Lung (tissue), 12 donors: Measurements from ENCODE around the gene APLF. TPM values are rescaled to one million over a fixed set of nuclear protein-coding genes. Genes with fewer than 3 reads are reported as not detected.

Experiments
- ATAC-seq: fragments of 200-7000 bp; cut with Tn5 transposase; one replicate; pipeline ENCODE4 v1.9.1; 2020; ENCODE audit warnings: moderate number of reproducible peaks; ENCODE audit not compliant: insufficient read depth, low FRiP score
- DNase-seq, 3 donors: peaks; one replicate each; pipeline ENCODE4 v3.0.0-alpha.2; 2013 to 2017
- H3K27ac ChIP-seq, 2 donors: one replicate each; pipeline ENCODE4 v1.5.1; 2013; ENCODE audit warnings: mild to moderate bottlenecking in 2 of 2, moderate library complexity in 2 of 2, control low read depth in 1 of 2, inconsistent platforms in 1 of 2, low read depth in 1 of 2, low read length in 1 of 2
- H3K27me3 ChIP-seq, 3 donors: one replicate each; pipeline ENCODE4 v1.5.1; 2013; ENCODE audit warnings: low read length in 2 of 3; ENCODE audit not compliant: control insufficient read depth in 3 of 3, insufficient read depth in 3 of 3
- H3K36me3 ChIP-seq, 4 donors: one replicate each; pipeline ENCODE4 v1.5.1; 2013; ENCODE audit warnings: low read length in 4 of 4, mild to moderate bottlenecking in 1 of 4, moderate library complexity in 1 of 4; ENCODE audit not compliant: control insufficient read depth in 4 of 4, insufficient read depth in 4 of 4
- H3K4me1 ChIP-seq, 5 donors: one replicate each; pipeline ENCODE4 v1.5.1; 2013; ENCODE audit warnings: low read length in 5 of 5, mild to moderate bottlenecking in 2 of 5, moderate library complexity in 1 of 5; ENCODE audit not compliant: control insufficient read depth in 5 of 5, insufficient read depth in 5 of 5
- H3K4me3 ChIP-seq: one replicate; pipeline ENCODE4 v1.5.1; 2013; ENCODE audit warnings: mild to moderate bottlenecking, control low read depth, moderate library complexity
- H3K9ac ChIP-seq, 2 donors: one replicate each; pipeline ENCODE4 v1.5.1; 2013; ENCODE audit warnings: low read length in 2 of 2, control low read depth in 1 of 2; ENCODE audit not compliant: insufficient read depth in 1 of 2
- H3K9me3 ChIP-seq, 4 donors: one replicate each; pipeline ENCODE4 v1.5.1; 2013; ENCODE audit warnings: low read length in 3 of 4, mild to moderate bottlenecking in 1 of 4, moderate library complexity in 1 of 4; ENCODE audit not compliant: control insufficient read depth in 4 of 4, insufficient read depth in 3 of 4
- WGBS, 2 donors: extraction: QIAGEN DNeasy Blood & Tissue Kit; methylation state at CpG; one replicate each; pipeline ENCODE4 v1.1.7; 2013; 5-methylcytosine and 5-hydroxymethylcytosine counted together
- polyA plus RNA-seq, 2 donors: library from polyadenylated mRNA; stranded (reverse); fragments of 200-250 nt; gene quantifications; one replicate each; pipeline ENCODE4 v1.2.1, GENCODE V29; 2013
- total RNA-seq, 2 donors: library from RNA; depleted of rRNA in 1 of 2; stranded (reverse); fragments of >200 nt in 1 of 2; gene quantifications; one replicate each; pipeline ENCODE4 v1.2.1, GENCODE V29; 2014 to 2021
- TF ChIP-seq, protein P1 (sequence below): IDR thresholded peaks from 2 replicates; pipeline ENCODE4 v1.5.1; 2012; ENCODE audit warnings: mild to moderate bottlenecking; ENCODE audit errors: control extremely low read depth, extremely low read depth
- donor health status: control.
- donor health status: control.
- donor health status: Bipolar disorder and iron deficiency.
- donor health status: healthy.
- donor health status: DM: yes; HTN: yes; CAD: no.

The APLF gene
- total and polyA plus RNA-seq, 4 donors: 0.50 to 11.8 (median 2.3) TPM

DNA sequence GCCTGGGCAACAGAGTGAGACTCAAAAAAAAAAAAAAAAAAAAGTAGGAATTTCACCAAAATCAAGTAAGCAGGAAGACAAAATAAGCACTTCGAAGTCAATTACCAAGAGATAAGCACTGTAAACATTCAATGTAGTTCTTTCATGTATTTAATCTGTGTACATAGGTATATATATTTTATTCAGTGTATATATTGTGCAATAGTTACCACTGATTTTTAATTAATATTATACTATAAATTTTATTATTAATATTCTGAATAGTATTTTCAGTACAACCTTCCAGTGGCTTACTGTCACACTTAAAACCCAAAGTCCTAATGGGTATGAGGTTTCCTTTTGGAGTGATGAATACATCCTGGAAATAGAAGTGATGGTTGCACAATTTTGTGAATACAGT lies 9.1 kb downstream of the APLF start:
- H3K27me3 ChIP-seq: no peaks in the 10 kb centered on the region
- H3K9me3 ChIP-seq: no peaks in the 10 kb centered on the region
- H3K36me3 ChIP-seq: no peaks in the 10 kb centered on the region
- 82 to 95% methylated on average over 1 of the region's 1 CpG for WGBS, 2 donors
- DNase-seq: no peak
- H3K27ac ChIP-seq: no peak overlapping the region
- H3K4me1 ChIP-seq: no peaks in the 10 kb centered on the region
- no peak overlapping the region for H3K9ac ChIP-seq
- TF ChIP-seq, protein P1, sequence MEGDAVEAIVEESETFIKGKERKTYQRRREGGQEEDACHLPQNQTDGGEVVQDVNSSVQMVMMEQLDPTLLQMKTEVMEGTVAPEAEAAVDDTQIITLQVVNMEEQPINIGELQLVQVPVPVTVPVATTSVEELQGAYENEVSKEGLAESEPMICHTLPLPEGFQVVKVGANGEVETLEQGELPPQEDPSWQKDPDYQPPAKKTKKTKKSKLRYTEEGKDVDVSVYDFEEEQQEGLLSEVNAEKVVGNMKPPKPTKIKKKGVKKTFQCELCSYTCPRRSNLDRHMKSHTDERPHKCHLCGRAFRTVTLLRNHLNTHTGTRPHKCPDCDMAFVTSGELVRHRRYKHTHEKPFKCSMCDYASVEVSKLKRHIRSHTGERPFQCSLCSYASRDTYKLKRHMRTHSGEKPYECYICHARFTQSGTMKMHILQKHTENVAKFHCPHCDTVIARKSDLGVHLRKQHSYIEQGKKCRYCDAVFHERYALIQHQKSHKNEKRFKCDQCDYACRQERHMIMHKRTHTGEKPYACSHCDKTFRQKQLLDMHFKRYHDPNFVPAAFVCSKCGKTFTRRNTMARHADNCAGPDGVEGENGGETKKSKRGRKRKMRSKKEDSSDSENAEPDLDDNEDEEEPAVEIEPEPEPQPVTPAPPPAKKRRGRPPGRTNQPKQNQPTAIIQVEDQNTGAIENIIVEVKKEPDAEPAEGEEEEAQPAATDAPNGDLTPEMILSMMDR: no peak
- ATAC-seq: no peak
- H3K4me3 ChIP-seq: no peak overlapping the region

DNA sequence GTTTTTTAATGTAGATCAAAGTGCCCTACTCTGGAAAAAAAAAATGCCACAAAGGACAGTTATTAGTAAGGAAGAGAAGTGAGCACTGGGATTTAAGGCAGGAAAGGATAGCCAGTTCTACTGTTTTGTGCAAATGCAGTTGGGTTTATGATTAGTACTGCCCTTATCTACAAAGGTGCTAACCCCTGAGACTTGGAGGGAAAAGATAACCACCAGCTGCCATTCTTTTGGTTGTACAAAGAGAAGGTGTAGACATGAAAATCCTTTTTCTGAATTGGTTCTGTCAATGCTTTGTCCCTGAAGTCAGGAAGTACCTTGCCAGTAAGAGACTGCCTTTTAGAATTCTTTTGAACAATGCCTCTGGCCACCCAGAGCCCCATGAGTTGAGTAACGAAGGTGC lies 11.3 kb downstream of the APLF start:
- ATAC-seq: no peak
- Histone ChIP-seq H3K4me3 (no peak overlapping the region), H3K9ac (no peak overlapping the region), H3K36me3 (no peaks in the 10 kb centered on the region), H3K27me3 (no peaks in the 10 kb centered on the region), H3K27ac (no peak overlapping the region), H3K9me3 (no peaks in the 10 kb centered on the region), H3K4me1 (no peaks in the 10 kb centered on the region)
- TF ChIP-seq, protein P1: no peak
- no peak for DNase-seq
- 96 to 97% methylated on average over 1 of the region's 1 CpG for WGBS, 2 donors

DNA sequence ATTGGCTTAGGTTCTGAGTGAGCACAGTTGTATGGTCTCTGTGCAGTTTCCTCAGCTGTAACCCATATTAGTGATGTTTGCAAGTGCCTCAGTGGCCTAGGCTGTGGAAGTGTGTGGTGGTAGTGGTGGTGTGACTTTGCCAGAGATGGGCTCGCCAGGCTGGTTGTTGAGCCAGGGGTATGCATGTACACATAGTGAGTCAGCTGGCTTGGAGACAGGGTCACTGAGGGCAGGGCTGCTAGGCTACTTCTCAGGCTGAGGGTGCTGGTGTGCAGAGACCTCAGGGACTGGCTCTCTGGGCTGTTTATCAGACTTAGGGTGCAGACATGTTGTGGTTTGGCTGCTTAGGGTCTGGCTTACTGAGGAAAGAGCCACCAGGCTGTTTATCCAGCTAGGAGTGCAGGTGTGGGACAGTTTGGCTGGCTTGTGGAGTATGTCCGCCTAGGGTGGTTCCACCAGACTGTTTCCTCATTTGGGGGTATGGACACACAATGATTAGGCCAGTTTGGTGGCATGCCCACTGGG lies 15.0 kb downstream of the APLF start:
- no peak for DNase-seq
- no peaks in the 10 kb centered on the region for H3K4me1 ChIP-seq
- no peak overlapping the region for H3K27ac ChIP-seq
- no peak for ATAC-seq
- H3K9ac ChIP-seq: no peak overlapping the region
- no peak overlapping the region for H3K4me3 ChIP-seq
- H3K27me3 ChIP-seq: no peaks in the 10 kb centered on the region
- 91 to 93% methylated on average over 2 of the region's 2 CpGs for WGBS, 2 donors
- H3K9me3 ChIP-seq: no peaks in the 10 kb centered on the region
- no peaks in the 10 kb centered on the region for H3K36me3 ChIP-seq
- TF ChIP-seq, protein P1: no peak

DNA sequence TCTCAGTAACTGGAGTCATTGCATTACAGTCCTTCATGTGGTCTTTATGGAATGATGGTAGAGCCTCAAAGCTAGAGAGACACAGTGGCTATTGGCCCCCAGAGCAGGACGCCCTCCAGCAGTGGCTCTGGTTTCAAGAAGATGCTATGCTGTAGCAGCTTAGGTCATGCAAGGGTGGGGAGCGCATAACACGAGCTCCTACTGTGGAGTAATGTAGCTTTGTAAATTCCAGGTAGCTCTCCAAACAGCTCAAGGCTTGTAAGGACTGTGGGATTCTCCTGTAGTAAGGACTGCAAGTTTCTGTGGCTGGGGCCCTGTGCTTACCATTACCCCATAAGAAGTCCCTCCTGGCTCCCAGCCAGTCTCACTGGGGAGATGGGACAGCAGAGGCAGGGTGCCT lies 15.6 kb downstream of the APLF start:
- Histone ChIP-seq H3K27ac (no peak overlapping the region), H3K9ac (no peak overlapping the region), H3K4me3 (no peak overlapping the region), H3K9me3 (no peaks in the 10 kb centered on the region), H3K27me3 (no peaks in the 10 kb centered on the region), H3K36me3 (no peaks in the 10 kb centered on the region), H3K4me1 (no peaks in the 10 kb centered on the region)
- WGBS, 2 donors: 94 to 96% methylated on average over 3 of the region's 3 CpGs
- TF ChIP-seq, protein P1: no peak
- no peak for ATAC-seq
- no peak for DNase-seq
